Gastrocnemius medialis (tissue), 4 donors: ENCODE results near the gene NCK2. TPM values are rescaled to one million over a fixed set of nuclear protein-coding genes. Genes with fewer than 3 reads are reported as not detected.
A peak's percentile ranks its signal among the peaks of the same experiment; 100 is the strongest.

Experiments used
- ATAC-seq, 2 donors: fragments of 150-250 bp; one replicate each; pipeline ENCODE4 v1.9.1; 2016
- DNase-seq, 2 donors: peaks; one replicate each; pipeline ENCODE4 v3.0.0-alpha.2; 2019
- H3K27ac ChIP-seq, 4 donors: fragments of 200-600 bp; sonication (generic); 1 replicate in 1 of 4; 2 replicates in 3 of 4; pipeline ENCODE4 v1.5.1; 2016 to 2018; ENCODE audit warnings: mild to moderate bottlenecking in 2 of 4, moderate library complexity in 1 of 4
- H3K27me3 ChIP-seq, 3 donors: fragments of 200-600 bp; sonication (generic) in 2 of 3; 1 replicate in 1 of 3; 2 replicates in 2 of 3; pipeline versions ENCODE4 v1.5.1 to v1.6.0; 2016 to 2019; ENCODE audit warnings: mild to moderate bottlenecking in 1 of 3, moderate library complexity in 1 of 3
- H3K36me3 ChIP-seq, 2 donors: fragments of 200-600 bp; sonication (generic) in 1 of 2; one replicate each; pipeline ENCODE4 v1.5.1; 2017 to 2018
- H3K4me1 ChIP-seq, 2 donors: fragments of 200-600 bp; sonication (generic) in 1 of 2; one replicate each; pipeline ENCODE4 v1.5.1; 2016 to 2017; ENCODE audit warnings: mild to moderate bottlenecking in 2 of 2
- H3K4me3 ChIP-seq, 4 donors: fragments of 200-600 bp; sonication (generic) in 3 of 4; 1 replicate in 1 of 4; 2 replicates in 3 of 4; pipeline ENCODE4 v1.5.1; 2016 to 2019; ENCODE audit warnings: mild to moderate bottlenecking in 2 of 4
- H3K9me3 ChIP-seq, 3 donors: fragments of 200-600 bp; sonication (generic) in 2 of 3; 1 replicate in 1 of 3; 2 replicates in 2 of 3; pipeline ENCODE4 v1.5.1; 2016 to 2019
- POLR2A ChIP-seq, 2 donors: fragments of 450-650 bp; IDR thresholded peaks; one replicate each; pipeline ENCODE4 v1.6.1; 2017; ENCODE audit warnings: antibody characterized with exemption in 2 of 2, mild to moderate bottlenecking in 2 of 2, moderate library complexity in 2 of 2
- in situ Hi-C, 4 donors: fragments of 200-750 bp; cut with MboI; loops; one replicate each; pipeline versions ENCODE4 v1.15.0 to v1.8.0; 2017; ENCODE audit warnings: low sequenced_read_pairs in 4 of 4
- intact Hi-C: fragments of 100-400 bp; cut with DNase I; formaldehyde crosslinking; loops from one replicate; pipeline ENCODE4 v1.15.1; 2023; ENCODE audit warnings: low total_unique reads
- total RNA-seq, 4 donors: library from RNA; depleted of rRNA; stranded (reverse); fragments of >200 nt; gene quantifications; one replicate each; pipeline versions ENCODE4 v1.1.0 to v1.2.3, GENCODE V29; 2016
- TF ChIP-seq, protein P1 (sequence below), 5 experiments: fragments of 450-650 bp in 3 of 5; fragments of 200-600 bp in 2 of 5; sonication (generic) in 2 of 5; IDR thresholded peaks in 4 of 5; conservative IDR thresholded peaks in 1 of 5; 1 replicate in 4 of 5; 2 replicates in 1 of 5; pipeline ENCODE4 v1.5.1; 2016 to 2019; ENCODE audit warnings: antibody characterized with exemption in 5 of 5, mild to moderate bottlenecking in 3 of 5, moderate library complexity in 3 of 5

Gene NCK2
- total RNA-seq, 4 donors from 2014 or later = 46.7 to 86.1 (median 57.9) TPM

DNA sequence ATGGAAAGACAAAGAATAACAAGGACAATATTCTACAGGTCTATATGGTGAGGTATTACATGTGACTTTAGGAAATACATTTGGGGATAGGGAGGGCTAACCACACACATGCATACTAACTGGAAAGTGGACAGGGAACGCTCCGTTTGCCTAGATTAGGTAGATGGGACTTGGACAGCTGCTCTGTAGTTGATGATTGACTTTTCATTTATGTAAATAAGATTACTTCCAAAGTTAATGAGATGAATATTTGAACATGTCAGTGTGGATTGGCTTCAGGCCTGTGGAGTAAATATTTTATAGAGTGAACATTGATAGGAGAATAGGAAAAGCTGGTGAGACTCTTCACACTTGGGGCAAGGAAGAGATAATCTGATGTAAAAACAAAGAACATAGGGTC, 142.0 kb downstream of the NCK2 start:
- in situ Hi-C loops = no loop called here
- H3K27me3 ChIP-seq = no peaks in the 10 kb centered on the region
- peaks cover 46 to 56% of the 10 kb centered on the region in 2 donors for H3K4me1 ChIP-seq
- peak overlapping the region; percentile 50 to 75 (median 58) for H3K27ac ChIP-seq
- no peak overlapping the region for H3K4me3 ChIP-seq
- no peak for ATAC-seq
- intact Hi-C loops = no loop called here
- no peaks in the 10 kb centered on the region for H3K9me3 ChIP-seq
- no peak for DNase-seq
- H3K36me3 ChIP-seq = no peaks in the 10 kb centered on the region
- TF ChIP-seq, protein P1, sequence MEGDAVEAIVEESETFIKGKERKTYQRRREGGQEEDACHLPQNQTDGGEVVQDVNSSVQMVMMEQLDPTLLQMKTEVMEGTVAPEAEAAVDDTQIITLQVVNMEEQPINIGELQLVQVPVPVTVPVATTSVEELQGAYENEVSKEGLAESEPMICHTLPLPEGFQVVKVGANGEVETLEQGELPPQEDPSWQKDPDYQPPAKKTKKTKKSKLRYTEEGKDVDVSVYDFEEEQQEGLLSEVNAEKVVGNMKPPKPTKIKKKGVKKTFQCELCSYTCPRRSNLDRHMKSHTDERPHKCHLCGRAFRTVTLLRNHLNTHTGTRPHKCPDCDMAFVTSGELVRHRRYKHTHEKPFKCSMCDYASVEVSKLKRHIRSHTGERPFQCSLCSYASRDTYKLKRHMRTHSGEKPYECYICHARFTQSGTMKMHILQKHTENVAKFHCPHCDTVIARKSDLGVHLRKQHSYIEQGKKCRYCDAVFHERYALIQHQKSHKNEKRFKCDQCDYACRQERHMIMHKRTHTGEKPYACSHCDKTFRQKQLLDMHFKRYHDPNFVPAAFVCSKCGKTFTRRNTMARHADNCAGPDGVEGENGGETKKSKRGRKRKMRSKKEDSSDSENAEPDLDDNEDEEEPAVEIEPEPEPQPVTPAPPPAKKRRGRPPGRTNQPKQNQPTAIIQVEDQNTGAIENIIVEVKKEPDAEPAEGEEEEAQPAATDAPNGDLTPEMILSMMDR (IDR thresholded peaks at IDR 0.05 in 4 of 5, conservative IDR thresholded peaks at IDR 0.05 in 1 of 5) = no peak
- TF ChIP-seq POLR2A (IDR thresholded peaks at IDR 0.05) = no peak

DNA sequence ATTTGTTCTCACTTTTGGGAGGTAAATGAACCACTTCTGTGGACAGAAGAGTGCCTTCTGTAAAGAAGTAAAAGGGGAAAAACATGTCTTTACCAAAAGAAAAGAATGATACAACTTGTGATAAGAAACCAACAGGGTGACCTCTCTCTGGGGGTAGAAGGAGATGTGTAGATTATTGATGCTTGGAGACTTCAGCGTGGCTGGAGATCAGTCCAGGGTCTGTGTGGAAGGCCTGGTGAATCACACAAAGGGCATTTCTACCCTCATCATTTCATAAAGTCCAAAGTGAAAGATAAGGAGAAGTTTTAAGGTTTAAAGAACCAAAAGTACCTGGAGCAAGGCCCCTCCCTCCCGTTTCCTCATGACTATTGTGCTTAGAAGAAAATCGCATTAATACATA, 142.5 kb downstream of the NCK2 start:
- in situ Hi-C loops (no loop called here), intact Hi-C loops (no loop called here)
- Histone ChIP-seq H3K4me1 (peaks cover 46 to 61% of the 10 kb centered on the region in 2 donors), H3K36me3 (no peaks in the 10 kb centered on the region), H3K27me3 (no peaks in the 10 kb centered on the region), H3K4me3 (no peak overlapping the region), H3K9me3 (no peaks in the 10 kb centered on the region), H3K27ac (peak overlapping the region; percentile 50 to 75 (median 58))
- TF ChIP-seq, protein P1 (IDR thresholded peaks at IDR 0.05 in 4 of 5, conservative IDR thresholded peaks at IDR 0.05 in 1 of 5) = no peak
- no peak for TF ChIP-seq POLR2A (IDR thresholded peaks at IDR 0.05)
- DNase-seq = no peak
- ATAC-seq = no peak

DNA sequence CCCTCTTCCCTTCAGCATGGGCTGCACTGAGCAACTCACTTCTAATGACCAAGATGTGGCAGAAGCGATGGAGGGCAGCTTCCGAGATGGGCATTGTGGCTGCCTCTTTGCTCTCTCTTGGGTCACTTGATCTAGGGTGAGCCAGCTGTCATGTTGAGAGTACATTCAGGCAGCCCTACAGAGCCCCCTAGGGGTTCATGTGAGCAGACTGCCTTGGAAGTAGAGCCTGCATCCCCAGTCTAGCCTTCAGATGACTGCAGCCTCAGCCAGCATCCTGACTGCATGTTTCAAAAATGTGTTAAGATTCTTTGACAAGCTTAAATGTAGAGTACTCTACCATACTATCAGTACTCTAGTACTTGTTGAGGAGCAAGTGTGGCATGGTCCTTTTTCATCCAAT, 143.9 kb downstream of the NCK2 start:
- Histone ChIP-seq H3K4me1 (peaks cover 37 to 52% of the 10 kb centered on the region in 2 donors), H3K4me3 (no peak overlapping the region), H3K9me3 (no peaks in the 10 kb centered on the region), H3K36me3 (peaks cover 0 to 7% of the 10 kb centered on the region in 2 donors), H3K27me3 (no peaks in the 10 kb centered on the region), H3K27ac (no peak overlapping the region)
- intact Hi-C loops (no loop called here), in situ Hi-C loops (no loop called here)
- no peak for ATAC-seq
- TF ChIP-seq POLR2A (IDR thresholded peaks at IDR 0.05) = no peak
- TF ChIP-seq, protein P1 (IDR thresholded peaks at IDR 0.05 in 4 of 5, conservative IDR thresholded peaks at IDR 0.05 in 1 of 5) = no peak
- DNase-seq = no peak

DNA sequence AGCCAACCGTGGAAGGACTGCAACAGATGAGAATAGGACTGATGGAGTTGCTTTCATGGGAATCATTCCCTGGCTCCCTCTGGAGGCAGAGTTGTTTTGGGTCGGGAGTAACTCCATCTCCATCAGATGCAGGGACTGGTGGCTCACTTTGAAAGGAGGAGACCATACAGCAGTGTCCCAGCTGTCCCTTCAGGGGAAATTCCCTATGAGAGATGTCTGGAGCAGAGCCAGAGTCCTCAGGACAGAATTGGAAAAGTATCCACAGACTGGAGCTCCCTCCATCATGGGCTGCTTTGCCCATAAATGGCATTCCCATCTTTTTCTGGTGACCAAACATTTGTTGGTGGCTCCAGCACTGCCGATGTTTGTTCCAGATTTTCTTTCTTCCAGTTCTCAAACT, 144.3 kb downstream of the NCK2 start:
- H3K4me1 ChIP-seq = peaks cover 33 to 47% of the 10 kb centered on the region in 2 donors
- intact Hi-C loops = no loop called here
- H3K27ac ChIP-seq = no peak overlapping the region

More for the DNA sequence above, 144.3 kb downstream of the NCK2 start:
- Histone ChIP-seq H3K27me3 (no peaks in the 10 kb centered on the region), H3K9me3 (no peaks in the 10 kb centered on the region), H3K4me3 (no peak overlapping the region), H3K36me3 (peaks cover 0 to 7% of the 10 kb centered on the region in 2 donors)
- in situ Hi-C loops = no loop called here
- TF ChIP-seq, protein P1 (IDR thresholded peaks at IDR 0.05 in 4 of 5, conservative IDR thresholded peaks at IDR 0.05 in 1 of 5) = no peak
- ATAC-seq = no peak
- DNase-seq = no peak
